ENCODE measurements around the gene MACROH2A2.
A peak's percentile ranks its signal among the peaks of the same experiment; 100 is the strongest.
"Not testable (repeated sequence)": the region's sequence is repeated elsewhere in the genome, so short reads cannot be mapped to it uniquely, and the experiment has no call there.

Gene MACROH2A2

DNA sequence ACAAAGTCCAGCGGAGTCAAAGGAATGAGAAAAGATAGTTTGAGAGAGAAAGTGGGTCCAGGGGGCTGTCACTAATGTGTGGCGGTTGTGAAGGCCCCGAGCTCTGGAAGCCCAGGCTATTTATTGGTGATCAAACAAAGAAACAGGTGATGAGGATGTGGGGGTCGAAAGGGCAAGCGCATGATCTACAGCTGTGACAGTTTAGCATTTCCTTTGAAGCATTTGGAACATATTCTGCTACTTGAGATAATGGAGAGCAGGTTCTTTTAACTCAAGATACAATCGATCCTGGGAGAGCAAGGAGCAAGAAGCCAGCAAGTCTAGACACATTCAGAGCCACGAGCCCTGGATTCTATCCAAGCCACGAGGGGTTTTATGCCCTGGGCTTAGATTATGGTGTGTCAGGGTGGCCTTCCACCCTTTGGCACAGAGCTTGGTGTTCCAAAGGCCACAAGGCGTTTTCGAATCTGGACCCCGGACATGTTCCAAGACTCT is 48.5 kb downstream of the MACROH2A2 start:
- DNase-seq (ENCODE audit: low spot score) = not testable (repeated sequence)

DNA sequence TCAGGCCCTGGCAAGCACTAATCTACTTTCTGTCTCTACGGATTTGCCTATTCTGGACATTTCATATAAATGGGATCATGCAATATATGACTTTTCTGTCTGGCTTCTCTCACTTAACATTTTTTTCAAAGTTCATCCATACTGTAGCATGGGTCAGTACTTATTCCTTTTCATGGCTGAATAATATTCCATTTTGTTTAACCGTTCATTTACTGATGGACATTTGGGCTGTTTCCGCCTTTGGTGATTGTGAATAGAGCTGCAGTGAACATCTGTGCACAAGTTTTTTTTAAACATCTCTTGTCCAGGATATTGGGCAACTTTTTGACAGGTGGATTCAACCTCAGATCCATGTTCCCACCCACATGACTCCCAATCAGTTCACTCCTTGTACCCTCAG is 49.0 kb downstream of the MACROH2A2 start:
- no peak for DNase-seq (ENCODE audit: low spot score)

DNA sequence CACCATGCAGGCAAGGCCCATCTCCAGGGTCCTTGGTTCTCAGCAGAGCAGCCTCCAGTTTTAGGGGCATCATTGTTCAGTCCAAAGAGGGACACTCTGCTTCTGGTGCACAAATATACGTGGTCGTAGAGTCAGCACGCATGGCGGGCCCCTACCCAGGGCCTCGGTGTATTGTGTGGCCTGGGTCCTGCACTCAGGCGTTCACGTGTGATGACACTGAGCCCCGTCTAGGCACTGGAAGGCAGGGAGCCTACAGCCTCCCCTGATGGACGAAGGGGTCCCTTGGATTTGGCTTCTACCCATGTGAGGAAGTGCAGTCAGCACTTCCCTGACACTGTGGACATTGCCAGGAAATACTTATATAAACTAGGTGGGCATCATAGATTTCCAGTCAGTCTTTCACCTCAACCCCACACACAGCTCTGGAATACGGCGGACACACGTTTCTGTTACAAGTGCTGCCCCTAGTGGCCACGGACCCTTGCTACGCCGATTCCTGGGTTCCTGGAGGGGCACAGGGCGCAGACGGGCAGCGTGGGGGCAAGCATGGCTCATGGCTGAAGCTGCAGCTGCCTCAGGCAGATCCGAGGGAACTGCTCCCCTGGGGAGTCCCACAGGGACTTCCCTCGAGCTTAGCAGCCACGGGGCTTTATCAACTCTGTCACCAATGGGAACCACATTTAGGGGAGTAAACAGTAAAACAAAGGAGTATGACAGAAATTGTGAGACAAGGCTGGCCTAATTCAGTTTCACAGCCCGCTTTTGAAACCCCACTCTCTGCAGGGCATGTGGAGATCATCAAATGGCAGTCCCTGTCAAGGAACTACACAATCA is 54.5 kb downstream of the MACROH2A2 start:
- DNase-seq (ENCODE audit: low spot score) = no peak

DNA sequence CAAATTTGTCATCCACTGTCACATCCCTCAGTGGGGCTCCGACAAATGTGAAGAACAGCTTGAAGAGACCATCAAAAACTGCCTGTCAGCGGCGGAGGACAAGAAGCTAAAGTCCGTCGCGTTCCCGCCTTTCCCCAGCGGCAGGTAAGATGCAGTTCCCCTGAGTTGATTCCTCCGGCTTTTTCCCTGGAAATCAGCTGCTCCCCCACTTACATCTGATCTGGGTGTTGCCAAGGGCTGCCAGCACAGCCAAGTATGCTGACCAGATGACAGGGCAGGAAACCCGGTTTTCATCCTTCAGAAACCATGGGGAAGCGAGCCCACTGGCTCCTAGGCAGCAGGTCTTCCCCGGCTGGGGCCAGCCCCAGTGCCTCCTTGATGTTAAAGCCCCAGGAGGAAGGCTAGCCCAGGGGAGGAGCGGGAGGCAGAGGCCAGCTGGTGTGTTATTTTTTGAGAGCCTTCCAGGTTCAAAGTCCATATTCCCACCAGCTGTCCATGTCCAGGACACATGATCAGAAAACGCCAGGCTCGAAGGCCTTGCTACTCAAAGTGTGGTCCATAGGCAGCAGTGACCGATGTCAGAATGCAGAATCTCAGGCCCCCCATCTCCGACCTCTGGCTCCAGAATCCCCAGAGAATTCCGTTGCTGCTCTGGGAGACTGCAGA is 56.6 kb downstream of the MACROH2A2 start:
- peak; percentile 62 for DNase-seq (ENCODE audit: low spot score)

DNA sequence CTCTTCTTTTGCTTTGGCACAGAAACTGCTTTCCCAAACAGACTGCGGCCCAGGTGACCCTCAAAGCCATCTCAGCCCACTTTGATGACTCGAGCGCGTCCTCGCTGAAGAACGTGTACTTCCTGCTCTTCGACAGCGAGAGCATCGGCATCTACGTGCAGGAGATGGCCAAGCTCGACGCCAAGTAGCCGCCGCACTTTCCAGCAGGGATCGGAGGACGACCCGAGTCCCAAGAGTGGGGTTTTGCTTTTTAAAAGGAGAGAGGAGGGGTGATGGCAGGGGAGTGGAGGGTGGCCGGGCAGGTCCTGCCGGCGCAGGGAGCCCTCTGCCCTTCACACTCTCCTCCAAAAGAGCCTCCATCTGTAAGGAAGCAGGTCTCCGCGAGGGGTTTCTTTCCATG is 58.9 kb downstream of the MACROH2A2 start:
- DNase-seq (ENCODE audit: low spot score) = no peak

DNA sequence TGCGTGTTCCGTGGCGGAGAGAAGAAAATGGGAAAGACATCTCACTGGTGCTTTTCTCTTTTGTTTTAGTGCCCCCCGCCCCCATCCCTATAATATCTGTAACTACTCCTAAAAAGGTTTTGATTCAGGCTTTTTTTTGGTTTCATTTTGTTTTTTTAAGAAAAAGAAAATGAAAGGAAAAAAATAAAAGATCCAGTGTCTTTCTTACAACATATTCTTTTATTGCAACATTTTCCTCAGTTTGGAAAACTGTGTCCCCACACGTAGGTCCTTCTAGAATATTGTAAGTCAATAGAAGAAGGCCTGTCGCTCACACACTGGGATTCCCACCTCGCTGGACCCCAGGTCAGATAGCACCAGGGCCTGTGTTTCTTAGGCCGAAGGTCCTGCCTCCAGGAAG is 59.4 kb downstream of the MACROH2A2 start:
- DNase-seq (ENCODE audit: low spot score) = no peak

DNA sequence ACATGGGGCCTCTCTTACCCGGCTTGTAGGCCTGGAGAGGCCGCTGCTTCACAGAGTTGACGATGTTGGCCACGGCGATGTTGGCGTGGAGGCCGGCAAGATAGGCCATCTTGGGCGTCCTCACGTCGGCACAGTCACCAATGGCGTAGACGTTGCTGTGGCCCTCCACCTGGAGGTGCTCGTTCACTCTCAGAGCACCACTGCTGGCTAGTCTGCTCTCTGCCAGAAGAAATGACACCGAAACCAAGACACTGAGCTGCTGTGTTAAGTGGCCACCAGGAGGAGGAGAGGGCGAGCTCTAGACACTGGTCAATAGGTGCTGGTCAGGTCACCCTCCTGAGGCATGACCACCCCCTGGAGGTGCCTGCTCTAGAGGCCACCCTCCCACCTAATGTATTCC is 62.3 kb downstream of the MACROH2A2 start:
- no peak for DNase-seq (ENCODE audit: low spot score)

DNA sequence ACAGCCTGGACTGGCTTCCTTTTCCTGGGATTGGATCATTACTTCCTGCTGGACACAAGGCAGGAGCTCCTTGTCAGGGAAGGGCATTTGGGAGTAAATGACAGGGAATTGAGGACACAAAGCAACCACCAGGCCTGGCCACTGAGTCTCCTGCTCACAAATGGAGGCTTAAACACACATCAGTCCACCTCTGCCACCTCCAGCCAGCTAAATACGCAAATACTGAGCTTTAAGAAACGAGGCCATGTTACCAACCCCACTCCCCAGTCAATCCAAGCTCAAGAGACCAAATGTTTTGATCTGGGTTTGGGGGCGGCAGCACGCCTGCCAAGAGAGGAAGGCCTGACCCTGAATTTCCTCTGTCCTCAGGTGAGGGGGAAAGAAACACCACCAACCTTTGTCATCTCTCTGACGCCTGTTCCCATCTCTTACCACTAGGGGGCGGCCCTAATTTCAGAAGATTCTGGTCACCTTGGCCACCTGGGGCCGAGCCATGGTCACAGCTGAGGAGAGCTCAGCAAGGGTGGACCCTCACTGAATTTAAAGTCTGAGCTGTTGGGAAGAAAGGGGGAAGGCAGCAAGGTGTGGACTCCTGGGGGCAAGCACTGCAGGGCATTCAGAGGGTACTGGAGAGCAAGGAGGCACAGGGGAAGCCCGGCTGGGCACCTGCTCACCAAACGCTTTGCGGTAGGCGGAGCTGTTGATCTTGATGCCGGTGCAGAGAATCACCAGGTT is 63.5 kb downstream of the MACROH2A2 start:
- DNase-seq (ENCODE audit: low spot score) = peak; percentile 64

DNA sequence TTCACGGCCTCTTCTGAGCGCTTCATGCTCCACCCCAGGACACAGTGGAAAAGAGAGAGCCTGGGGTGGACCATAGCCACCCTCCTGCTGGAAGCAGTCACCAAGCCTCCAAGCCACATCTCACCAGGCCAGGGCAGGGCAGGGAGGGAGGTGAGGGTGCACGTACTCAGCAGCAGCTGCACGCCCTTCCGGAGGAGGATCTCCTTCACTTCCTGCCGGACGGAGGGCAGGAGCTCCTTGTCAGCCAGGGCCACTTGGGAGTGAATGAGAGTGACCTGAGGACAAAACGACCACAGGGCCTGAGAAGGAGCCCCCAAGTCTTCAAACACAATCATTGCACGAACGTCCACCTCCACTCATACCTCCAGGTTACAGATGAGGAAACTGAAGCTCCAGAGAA is 65.0 kb downstream of the MACROH2A2 start:
- no peak for DNase-seq (ENCODE audit: low spot score)

DNA sequence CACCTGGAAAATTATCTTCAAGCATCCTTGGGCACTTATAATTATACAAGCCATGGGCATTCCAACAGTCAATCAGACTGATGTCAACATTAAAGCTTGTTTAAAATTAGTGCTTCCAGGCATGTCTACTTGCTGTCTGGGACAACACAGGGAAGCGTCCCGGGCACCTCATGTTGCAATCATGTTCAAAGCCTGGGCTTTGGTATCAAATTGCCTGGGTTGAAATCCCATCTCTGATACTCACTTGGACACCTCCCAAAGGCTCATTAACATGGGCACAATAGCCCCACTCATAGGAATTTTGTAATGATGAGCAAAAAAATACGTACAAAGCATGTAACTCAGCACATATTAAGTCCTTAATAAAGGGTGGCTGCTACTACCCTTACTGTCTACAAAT is 65.5 kb downstream of the MACROH2A2 start:
- no peak for DNase-seq (ENCODE audit: low spot score)

DNA sequence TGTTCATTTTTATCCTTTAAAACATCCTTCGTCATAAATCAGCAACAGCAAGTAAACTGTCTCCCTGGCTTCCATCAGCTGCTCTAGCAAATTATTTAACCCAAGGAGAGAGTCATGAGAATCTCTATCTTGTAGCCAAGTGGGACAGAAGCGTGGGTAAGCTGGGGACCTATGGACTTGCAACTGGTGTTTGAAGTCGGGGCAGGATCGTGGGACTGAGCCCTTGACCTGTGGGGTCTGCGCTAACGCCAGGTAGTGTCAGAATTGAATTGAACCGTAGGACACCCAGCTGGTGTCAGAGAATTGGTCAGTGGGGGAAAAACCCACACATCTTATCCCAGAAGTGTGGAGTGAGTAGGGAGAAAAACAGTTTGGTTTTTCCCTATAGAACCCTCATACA is 66.6 kb downstream of the MACROH2A2 start:
- no peak for DNase-seq (ENCODE audit: low spot score)

DNA sequence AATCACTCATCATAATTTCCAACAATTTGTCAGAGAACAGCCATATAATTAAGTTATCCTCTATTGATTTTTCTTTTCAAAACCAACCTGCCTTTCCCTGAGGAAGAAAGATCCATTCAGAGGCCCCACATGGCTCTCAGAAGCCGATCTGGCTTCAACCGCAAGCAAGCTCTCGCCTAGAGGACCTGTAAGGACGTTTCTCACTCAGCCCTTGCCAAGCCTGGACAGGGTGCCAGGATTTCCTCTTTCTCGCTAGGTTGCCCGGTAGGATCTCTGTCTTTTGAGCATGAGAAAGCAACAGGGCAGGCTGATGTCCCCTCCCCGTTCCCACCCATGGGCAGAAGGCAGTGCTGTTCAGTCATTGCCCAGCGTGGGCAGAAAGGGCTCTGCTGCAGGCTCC is 67.0 kb downstream of the MACROH2A2 start:
- no peak for DNase-seq (ENCODE audit: low spot score)

DNA sequence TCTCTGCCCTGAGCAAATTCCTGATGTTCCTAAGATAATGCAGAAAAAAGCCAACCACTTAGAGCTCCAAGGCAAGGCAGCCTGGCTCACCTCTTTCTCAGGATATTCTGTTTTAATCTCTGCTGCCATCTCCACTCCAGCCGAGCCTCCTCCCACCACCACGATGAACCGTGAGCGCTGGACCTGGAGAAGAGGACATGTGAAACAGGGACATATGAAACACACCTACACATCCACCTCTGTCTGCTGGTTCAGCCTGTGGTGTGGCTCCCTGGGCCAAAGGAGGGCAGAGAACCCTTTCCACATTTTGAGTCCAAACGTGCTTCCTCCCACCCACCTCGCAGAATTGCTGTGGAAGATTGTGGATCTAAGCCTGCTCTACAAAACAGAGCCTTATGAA is 67.8 kb downstream of the MACROH2A2 start:
- no peak for DNase-seq (ENCODE audit: low spot score)

DNA sequence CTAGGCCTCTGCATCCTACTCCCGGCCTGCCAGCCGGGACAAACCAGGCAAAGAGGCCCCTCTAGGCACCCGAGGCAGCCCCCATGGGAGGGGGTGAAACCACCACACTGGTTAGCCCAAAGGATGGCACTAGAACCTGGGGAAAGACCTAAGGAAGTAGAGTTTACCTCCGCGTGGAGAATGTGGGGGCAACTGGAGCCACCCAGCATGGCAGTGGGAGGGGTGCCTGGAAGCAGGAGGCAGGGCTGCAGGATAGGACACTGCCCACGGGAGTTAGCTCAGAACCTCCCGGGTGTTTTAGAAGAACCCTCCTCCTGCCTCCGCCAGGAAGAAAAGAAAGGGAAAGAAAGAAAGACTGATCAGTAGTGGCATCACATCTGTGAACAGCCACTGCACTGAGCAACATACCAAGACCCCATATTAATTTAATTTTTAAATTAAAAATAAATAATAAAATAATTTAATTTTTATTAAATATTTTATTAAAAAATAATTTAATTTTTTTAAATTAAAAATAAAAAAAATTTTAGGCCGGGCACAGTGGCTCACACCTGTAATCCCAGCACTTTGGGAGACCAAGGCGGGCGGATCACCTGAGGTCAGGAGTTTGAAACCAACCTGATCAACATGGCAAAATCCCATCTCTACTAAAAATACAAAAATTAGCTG is 68.8 kb downstream of the MACROH2A2 start:
- DNase-seq (ENCODE audit: low spot score) = no peak

DNA sequence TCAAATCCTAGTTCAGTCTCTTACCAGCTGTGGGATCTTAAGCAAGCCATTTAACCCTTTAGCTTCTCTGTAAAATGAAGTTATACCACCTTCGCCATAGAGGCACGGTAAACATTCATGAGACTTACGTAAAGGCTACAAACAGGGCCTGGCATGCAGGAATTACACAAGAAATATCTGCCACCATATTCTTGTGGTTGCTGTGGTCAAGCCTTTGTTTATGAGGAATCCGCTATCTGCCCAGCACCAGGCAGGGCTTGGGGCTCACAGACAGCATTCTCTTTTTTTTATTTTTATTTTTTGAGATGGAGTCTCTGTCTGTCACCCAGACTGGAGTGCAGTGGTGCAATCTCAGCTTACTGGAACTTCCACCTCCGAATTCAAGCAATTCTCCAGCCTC is 70.1 kb downstream of the MACROH2A2 start:
- DNase-seq (ENCODE audit: low spot score) = no peak

DNA sequence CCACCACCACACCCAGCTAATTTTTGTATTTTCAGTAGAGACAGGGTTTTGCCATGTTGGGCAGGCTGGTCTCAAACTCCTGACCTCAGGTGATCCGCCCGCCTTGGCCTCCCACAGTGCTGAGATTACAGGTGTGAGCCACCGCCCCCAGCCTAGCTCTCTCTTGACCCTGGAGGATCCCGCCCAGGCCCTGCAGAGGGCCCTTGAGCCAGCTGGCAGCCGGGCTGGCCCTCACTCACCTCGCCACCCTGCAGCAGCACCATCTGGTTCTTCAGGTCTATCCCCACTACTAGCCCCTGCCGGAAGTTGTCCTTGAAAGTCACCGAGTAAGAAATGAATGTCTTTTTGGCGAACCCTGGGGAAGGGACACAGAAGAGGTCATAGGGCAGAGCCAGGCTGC is 70.5 kb downstream of the MACROH2A2 start:
- DNase-seq (ENCODE audit: low spot score) = not testable (repeated sequence)

DNA sequence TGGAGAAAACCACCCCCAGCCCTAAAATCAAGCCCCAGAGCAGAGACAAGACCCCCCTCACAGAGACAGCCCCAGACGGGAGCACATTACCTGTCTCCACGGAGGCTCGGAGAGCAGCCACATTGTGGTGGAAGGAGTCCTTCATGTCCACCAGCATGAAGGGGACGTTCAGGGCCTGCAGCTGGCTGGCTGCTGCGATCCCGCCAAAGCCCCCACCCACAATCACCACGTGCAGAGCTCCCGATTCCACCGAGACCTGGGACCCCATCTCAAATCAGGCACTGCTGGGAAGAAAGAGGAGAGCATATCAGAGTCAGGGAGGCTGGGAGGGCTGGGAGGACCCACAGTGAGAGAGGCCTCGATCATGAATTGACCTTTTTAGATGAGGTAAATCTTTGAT is 71.2 kb downstream of the MACROH2A2 start:
- no peak for DNase-seq (ENCODE audit: low spot score)

DNA sequence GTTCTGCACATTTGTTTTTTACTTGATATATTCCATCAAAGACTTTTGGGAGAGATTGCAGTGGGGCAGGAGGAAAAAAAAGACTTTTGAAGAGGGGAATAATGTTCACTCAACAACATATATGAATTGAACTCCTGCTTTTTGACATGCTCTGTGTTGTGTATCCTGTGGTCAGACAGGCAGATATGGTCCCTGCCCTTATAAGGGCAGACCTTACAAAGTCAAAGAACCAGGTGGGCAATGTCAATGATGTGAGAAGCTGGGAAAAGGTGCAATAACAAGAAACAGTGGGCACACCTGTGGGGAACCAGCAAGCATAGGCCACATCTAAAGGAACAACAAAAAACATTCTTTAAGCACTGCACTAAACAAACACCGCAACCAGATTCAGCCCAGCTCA is 71.8 kb downstream of the MACROH2A2 start:
- no peak for DNase-seq (ENCODE audit: low spot score)

DNA sequence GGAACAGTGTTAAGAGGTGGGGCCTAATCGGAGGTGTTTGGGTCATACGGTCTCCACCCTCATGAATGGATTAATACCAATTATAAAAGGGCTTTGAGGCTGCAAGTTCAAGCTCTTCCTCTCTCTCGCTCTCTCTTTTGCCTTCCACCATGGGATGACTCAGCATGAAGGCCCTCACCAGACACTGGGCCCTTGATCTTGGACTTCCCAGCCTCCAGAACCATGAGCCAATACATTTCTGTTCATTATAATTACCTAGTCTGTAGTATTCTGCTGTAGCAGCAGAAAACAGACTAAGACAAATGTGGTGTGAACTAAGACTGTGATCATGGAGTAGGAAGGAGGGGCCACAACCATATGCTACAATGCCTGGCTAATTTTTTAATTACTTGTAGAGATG is 72.3 kb downstream of the MACROH2A2 start:
- no peak for DNase-seq (ENCODE audit: low spot score)

DNA sequence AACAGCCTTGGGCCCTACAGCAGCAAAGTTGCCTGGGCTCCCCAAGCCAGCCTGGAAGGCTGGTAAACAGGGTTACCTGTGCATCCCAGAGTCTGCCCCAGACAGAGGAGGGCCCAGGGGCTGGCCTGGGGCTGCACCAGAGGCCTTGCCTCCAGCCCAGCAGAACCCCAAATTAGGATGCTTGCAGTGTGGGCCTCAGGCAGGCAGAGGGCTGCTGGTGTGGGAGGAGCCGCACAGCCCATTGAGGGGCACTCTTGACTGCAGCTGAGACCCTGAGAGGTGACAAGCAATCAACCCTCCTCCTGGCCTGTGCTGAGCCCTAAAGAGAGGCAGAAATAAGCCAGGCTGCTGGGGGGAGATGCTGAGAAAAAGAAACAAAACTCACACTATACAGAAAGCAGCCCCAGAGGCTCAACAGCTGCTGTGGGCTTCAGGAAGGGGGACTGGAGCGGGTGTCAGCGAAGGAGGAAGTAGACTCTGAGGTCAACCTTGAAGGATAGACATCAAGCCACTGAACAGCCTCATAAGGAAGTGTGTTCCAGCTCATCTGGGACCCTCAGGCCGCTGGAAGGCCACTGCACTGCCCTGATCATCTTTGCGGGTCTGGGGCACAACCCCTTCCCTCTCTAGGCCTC is 73.4 kb downstream of the MACROH2A2 start:
- DNase-seq (ENCODE audit: low spot score) = no peak

DNA sequence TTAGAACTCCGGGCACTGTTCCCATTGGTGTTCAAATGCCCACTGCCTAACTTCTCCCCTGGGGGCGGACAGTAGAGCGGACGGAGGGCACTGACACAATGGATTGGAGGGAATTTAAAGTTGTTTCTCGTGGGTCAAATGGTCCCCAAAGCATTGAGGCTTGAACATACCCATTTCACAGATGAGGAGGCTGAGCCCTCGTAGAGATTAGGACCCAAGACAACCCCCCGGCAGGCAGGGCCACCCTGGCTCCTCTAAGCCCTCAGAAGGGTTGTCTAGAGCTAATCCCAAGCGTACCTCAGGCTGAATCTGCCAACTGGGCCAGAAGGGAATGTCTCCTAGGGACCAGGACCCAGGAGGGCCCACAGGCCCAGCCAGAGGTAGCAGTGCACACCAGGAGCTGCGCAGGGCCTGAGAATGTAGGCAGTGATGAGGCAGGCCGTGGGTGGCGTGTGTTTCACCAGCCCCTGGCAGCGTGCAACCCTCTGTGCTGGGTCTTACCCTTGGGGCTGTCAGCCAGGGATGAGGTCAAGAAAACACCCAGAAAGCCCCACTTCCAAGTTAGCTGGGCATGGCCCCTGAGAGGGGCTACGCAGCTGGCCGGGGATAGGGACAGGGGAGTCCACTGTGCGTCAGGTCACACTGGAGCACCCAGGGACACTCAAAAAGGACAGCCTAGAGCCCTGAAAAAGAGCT is 74.2 kb downstream of the MACROH2A2 start:
- no peak for DNase-seq (ENCODE audit: low spot score)

All from cerebellar cortex (tissue), 1 donor.